Activated naive CD4-positive, alpha-beta T cell treated with anti-CD3 and anti-CD28 coated beads, Interleukin-2, amount 50 U/mL, for 16 hours (primary cell): ENCODE measurements around the gene DAB2IP.

Experiments used
- DNase-seq: peaks from one replicate; pipeline ENCODE4 v3.0.0-alpha.2; 2020

Gene DAB2IP

DNA sequence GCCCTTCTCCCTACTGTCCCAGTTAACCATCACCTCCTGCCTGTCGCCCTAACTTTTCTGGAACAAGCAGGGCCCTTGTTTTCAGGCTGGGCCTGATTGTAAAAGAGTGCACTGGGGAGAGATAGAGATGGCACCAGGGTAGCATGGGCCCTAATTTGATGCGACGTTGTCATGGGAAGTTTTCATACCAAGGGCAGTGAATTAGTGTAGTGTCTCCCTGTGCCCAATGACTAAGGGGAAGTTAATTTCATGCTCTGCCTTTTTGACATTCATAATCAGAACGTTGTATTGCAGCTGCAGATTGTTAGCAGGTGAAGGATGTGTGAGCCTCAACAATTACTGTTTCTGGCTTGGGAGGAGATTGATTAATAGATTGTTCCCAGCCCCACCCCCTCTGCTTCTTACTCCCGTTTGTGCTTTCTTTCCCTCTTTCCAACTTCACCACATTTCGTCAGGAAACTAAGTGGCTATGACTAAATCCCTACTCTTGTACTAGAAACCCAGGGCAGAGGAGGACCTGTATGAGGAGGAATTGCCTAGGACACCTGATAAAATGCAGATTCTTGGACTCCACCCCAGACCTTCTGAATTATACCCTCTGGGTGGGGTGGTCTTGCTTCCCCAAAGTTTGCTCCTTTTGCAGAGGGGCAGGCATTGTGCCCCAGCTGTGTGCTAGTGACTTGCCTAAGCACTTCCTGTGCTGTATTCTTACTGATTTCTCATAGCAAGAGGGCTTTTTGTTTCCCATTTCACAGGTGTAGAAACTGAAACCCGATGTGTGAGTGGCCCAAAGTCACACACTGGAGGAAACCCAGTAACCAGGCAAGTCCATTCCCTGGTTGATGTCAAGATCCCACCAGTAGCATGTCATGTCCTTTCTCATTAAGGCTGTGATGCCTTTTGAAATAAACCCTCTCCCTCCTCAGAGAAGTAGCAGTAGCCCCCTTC is 56.3 kb downstream of the DAB2IP start:
- DNase-seq: no peak

DNA sequence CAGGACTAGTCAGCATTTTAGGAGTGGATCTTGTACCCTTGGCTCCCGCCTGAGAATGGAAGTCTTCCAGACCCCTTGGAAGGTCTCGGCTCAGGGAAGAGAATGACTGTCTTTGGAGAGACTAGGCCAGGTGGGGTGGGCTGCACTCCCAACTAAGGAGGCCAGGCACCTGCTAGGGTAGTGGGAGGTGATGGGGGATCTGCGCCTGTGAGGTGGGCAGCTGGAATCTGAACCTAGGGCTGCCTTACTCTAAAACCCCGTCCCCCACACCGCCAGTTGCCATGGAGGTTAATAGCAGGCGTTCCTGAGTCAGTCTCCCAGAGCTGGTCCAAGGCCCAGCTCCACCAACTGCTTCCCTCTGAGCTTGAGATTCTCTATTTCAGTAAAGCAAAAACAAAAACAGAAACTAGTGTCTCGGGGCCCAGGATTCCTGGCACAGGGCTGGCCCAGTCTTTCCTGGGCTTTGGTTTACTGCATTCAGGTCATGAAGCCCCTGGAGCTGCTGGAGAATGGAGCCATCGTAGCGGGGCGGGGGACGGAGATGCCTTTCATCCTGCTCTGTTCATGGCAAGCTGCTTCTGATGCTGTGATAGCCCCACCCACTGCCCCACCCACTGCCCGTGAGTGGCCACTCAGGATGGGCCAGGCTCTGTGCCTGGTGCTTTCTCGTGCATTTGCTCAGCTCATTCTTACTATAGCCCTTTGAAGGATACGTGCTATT is 57.5 kb downstream of the DAB2IP start:
- no peak for DNase-seq

DNA sequence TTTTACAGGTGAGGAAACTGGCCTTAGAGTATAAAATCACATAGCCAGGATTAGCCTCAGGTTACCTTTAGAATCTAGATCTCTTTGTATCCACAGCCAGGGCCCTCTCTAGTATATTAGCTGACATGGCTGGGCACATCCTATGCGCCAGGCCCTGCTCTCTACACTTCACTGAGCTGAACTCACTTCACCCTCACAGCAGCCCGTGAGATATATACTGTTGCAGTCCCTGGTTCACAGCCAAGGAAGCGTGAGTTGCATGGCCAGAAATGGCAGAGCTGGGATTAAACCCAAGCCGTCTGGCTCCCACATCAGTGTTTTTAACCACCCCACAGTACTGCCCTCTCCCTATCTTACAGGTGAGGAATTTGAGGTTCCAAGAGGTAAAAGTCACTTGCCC is 58.4 kb downstream of the DAB2IP start:
- no peak for DNase-seq

DNA sequence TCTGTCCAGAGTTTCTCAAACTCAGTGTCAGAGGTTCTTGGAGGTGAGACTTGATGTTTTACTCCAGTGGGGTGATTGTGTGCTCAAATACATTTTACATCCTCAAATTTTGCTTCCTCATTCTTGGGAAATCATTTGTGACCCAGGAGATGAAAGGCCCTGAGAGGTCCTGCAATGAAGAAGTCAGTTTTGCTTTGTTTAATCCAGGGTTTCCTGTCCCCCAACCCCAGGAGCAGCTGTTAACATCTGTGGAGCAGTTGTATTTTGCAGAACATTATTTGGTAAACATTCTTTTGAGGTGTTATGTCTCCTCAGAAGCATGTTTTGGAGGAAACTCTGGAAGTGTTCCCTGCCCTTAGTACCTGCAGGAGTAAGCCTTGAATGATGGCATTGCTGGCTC is 59.8 kb downstream of the DAB2IP start:
- DNase-seq: no peak

DNA sequence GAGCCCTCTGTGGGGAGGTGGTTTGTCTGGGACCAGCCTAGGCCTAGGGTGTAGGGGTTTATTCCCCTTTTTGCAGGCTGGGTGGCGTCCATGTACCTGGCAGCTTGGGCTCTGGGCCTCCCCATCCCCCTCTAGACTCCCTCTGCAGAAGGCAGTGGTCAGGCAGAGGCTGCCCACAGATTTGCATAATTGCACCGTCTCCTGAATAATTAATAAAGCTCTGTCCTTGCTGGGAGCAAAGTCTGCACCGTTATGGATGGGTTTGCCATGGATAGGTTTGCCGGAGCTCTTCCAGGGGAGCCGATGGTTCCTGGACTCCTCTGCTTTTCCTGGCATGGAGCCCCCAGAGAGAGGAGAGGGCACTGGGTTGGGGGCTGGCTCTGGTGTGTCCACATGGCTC is 60.4 kb downstream of the DAB2IP start:
- DNase-seq: no peak

DNA sequence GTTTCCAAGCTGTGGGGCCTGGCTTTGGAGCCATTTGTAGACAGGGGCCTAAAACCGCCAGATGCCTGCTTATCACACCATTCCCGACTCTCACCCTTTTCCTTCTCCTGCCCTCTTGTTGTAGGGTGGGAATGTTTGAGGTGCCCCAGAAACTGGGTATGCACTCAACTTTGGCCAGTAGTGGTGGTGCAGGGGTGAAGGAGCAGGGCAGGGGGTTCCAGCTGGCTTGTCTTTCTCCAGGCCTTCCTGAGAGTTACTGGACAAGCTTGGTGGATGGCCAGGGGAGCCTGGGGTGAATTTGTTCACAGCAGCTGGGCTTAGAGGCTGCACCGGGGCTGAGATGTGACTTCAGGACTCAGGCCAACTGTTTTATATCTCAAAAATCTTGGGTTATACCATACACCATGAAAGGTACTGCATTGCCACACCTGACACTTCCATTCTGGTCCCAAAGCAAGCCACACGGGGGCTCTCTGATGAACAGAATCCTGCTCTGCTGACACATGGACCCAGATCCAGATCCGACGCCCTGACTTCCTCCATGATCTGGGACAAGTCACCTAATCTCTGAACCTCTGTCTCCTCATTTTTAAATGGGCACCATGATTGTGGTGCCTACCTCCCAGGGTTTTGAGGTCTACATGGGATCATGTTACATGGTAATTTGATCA is 62.1 kb downstream of the DAB2IP start:
- DNase-seq: no peak

DNA sequence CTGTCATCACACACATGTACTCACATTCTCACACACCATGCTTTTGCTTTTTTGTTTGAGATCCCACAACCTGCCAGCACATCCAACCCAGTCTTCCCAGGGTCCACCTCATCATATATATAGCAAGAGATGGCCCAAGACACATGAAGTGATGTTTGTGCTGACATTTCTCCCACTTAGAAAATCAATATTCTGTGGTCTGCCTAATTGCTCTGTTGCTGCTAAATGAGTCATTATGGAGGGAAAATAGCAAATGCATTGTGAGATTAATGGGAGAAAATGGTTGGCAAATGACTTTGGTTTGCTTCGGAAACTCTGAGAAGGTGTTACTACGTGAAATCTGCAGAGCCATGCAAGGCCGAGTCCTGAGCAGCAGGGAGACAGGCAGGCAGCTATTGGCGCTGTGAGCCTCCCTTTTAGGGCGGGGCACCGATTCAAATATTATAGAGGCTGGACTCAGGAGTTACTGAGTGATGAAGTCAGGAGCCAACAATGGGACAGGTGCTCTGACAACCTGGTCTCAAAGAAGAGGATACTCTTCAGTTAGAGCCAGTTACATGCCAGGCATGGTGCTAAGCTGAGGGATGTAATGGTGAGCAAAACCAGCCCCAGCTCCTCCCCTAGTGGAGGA is 62.8 kb downstream of the DAB2IP start:
- DNase-seq: no peak

DNA sequence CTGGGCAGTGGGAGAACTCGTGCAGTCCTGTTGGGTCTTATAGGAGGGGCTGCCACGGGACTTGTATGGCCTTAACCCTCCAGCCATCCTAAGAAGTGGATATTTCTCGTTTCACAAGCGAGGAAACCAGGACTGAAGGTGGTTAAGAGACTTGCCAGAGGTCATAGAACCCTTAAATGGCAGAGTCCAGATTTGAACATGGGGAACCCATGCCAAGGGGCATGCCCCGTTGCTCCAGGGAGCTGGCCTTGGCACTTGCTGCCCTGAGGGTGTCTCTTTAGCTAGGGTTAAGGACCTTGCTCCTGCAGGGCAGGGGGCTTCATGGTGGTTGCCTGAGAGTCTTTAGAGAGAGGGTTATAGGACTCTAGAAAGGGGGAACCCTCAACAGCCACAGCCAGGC is 63.4 kb downstream of the DAB2IP start:
- DNase-seq: no peak

DNA sequence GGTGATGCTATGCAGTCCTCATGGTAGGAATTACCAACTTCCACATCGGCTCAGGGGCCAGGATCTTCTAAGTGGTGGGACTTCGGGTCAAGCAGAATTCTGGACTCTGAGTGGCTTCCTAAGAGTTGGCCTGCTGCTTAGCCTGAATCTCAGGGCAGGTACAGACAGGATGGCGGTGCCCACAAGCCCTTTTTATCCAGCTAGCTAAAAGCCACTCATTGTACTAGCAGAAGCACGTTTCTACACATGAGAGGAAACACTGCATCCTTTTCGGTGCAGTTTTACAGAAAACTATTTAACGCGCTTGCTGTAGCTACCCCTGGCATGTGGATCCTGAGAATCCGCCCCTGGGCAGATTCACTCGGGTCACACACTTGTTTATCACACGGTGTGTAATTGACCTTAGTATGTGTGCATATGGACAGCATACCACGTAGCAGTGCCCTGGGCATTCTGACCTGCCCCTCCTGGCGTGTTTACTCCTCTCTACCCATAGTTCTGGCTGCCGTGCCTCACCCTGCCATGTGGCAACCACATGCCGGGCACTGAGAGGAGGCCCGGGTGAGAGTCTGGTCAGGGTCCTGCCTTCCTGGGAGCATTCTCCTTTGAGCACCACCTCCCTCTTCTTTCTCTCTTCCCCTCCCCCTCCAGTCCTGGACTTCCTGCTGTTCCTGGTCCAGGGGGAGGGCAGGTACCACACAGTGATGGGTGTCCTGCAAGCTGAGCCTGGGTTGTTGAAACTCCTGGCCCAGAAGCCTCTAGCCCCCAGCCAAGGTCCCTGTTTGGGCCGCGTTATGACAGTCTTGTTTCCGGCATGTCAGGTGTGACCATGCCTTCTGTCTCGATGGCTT is 65.9 kb downstream of the DAB2IP start:
- DNase-seq: no peak

DNA sequence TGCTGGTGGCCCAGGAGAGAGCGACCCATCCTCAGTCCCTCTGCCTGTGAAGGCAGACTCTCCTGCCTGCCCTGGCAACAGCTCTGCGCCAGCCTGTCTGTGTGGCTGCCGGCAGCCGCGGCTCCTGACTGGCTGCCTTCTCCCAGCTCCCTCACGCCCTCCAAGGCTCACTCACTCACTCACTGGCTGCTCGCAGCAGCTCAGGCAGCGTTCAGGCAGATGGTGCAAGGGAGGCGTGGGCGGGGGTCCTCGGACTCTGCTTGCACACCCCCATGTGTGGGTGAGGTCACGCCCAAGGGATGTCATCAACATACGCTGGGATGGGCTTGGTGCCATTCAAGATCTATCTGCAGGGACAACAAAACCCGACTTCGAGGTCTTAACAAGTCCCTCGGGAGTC is 66.7 kb downstream of the DAB2IP start:
- no peak for DNase-seq

DNA sequence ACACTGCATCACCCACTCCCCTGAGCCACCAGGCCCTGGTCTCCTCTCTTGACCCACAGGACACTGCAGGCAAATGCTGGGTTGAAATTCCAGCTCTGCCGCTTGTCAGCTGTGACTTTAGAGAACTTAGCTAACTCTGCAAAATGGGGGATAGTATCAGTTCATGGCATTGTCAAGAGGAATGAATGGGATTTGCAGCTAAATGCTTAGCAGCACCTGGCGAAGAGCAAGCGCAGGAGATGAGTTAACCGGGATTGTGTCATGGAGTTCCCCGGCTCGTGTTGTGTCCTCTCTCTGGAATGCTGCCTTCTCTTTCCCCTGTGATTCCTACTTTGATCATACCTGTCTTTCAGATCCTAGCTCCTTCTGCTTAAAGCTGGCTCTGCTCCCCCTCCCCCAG is 67.1 kb downstream of the DAB2IP start:
- no peak for DNase-seq

DNA sequence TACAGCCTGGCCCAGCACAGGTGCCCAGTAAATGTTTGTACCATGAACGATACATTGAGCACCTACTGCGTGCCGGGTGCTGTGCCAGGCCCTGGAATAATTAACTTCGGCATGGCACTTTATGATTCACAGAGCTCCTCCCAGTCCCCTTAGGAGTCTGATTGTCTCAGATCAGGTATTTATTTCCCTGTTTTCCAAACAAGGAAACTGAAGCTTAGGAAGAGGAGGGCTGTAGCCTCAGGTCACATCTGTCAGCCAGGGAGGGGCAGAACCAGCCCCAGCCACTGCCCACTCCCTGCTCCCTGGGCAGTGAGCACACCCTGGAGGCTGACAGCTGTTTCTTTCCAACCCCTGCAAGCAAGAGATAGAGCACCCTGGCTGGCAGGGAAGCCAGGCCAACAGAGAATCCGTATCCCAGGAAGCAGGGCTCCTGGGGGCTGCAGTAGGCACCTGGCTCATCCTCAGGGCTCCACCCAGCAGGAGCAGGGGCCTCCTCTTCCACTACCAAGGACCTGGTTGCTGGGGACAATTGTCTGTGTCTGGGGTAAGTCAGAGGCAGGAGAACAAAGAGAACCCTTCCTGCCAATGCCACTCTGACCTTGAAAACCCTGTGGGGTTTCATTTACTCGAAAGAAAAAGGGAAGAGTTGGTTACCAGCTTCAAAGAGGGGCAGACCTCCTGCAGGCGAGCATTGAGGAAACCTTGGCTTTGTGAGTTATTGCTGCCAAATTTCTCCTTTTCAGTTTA is 69.0 kb downstream of the DAB2IP start:
- no peak for DNase-seq

DNA sequence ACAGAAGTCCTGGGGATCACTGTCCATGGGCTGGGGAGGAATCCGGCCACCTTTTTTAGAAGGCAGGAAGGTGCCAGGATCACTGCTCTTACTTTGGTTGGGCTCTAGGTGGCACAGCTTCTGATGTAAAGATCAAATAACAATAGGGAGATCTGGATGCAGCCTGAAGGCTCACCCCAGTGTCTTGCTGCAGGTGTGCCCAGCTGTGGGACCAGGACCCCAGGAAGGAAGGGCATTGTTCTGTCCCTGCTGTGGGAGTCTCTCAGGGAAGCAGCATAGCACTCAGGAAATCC is 69.6 kb downstream of the DAB2IP start:
- DNase-seq: no peak

DNA sequence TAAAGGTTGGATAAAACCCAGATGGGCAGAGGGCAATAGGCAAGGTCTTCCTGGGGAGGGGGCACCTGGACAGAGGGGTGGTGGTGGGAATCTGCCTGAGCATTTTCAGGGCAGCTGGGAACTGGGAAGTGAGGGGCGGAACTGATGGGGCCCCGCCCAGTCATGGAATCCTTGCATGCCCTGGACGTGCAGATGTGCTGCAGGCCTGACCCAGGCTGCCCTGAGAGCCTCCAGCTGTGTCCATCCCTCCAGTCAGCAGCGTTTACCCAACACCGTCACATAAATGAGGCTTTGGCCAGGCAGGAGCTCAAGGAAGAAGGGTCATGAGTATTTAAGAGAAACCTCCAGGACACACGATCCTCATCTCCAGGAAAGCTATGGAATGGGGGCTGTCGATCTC is 70.3 kb downstream of the DAB2IP start:
- DNase-seq: no peak

DNA sequence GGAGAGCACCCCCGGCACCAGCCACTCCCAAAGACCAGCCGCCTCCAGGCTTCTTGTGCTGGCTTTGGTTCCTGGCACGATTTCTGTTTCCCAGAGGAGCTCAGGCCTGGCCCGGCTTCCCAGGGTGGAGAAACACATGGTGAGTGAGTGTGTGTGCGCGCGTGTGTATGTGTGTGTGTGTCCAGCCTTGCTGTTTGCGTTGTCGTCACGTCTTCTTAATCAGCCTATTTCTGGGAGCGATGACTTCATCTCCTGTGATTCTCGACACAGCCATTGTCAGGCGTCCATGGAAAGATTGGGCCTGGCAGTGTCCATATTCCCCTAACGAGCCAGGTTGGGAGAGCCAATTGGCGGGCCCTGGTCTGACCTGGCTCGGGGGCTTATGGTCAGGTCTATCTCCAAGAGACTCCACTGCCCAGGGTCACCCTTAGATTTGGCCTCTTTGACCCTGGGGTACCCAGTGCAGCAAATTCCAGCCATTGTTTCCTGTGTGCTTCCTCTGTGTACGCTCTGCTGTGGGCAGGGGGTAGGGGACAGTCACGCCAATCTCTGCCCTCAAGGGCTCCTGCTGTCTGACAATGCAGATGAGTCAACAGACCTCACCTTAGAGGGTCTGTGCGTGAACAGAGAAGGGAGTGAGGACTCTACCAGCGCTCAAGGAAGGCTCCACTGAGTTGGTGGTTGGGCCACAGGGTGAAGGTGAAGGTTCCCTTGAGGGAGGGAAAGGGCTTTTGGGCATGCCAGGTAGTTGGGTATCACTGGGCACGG is 73.8 kb downstream of the DAB2IP start:
- DNase-seq: no peak

DNA sequence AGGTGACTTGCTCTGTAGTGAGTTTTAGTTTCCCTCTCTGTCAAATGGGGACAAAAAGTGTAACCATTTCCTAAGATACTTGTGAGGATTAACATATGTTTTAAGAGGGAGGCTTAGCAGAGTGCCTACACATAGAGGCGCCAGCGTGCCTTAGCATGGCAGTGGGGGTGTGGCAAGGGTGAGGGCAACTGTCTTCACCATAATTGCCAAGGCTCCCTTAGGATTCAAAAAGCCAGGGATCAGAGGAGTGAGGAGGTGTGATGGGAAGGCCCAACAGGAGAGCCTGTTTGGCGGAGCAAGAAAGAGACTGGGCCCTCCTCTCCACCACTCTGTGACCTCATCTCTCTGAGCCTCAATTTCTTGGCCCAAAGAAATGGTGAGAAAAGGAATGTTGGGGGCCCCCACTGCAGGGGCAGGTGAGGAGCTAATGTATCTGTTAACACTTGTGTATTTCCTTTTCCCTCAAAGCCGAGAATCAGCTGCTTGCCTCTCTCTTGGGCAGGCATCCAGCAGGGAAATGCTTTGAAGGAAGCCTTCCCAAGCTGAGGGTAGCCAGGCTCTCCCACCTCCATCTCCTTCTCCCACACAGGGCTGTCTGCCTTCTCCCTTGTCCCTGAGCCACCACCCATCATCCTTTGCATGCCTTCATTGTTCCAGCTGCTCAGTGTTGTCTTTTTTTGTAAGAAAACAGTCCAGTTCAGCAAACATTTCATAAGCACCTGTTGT is 76.0 kb downstream of the DAB2IP start:
- no peak for DNase-seq

DNA sequence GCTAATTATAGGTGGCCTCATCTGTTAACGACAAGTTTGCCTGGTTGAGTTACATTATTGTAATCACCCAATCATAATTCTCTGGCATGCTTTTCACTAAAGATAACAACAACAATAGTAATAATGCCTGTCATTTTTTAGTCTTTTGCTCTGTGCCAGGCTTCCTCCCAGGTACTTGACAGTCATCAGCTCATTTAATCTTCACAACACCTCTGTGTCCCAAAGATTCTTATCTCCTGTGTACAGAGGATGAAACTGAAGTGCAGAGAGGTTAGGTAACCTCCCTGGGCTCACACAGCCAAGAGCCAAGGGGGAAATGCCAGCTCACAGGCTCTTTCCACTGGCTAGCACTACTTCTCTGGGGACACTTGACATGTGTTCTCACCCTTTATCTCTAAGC is 77.5 kb downstream of the DAB2IP start:
- no peak for DNase-seq

DNA sequence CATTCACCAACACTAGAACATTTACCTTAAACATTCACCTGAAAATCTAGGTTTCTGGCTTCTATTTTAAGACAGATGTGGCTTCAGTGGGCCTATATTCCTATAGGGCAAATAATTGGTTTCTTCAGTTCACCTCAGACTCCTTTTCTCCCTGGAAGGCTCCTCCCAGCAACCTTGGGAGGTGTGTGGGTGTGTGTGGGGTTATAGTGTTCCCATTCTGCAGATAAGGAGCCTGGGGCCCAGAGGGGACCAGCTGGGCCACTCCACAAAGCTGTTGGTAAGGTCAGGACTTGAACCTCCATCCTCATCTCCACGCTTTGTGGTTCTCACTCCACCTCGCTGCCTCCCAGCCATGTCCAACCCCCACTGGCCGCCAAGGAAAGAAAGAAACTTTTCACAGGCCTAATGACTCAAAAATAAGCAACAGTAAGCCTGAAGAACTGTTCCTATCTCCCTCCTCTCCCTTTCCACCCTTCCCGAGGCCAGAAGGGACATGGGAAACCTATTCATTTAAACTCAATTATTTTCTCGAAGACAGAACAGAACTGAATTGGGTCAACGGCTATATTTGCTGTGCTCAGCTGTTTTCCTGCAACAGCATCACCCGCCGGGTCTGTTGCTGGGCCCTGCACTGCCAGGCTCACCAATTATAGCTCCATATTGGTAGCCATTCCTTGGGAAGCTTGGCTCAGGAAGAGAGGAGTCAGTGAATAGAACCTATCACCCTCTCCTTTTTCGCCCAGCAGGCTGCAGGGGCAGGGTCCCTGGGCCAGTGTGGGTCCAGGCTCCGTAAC is 78.5 kb downstream of the DAB2IP start:
- DNase-seq: no peak

DNA sequence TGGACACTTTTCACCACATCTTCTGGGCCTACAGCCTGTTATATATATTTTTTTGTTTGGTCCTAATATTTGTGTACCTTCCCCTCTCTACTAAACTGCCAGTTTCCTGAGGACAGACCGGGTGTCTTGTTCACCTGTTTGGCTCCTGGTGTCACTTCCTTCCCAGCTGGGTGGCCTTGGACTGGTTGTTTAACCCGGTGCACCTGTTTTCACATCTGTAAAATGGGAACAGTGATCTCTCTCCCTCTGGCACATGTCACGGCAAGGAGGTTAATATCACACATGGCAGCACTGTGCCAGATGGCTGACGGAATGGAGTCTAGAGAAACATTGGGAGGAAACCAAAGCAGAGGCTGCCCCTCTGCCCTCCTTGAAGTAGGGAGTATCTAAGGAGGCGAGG is 79.7 kb downstream of the DAB2IP start:
- no peak for DNase-seq
